Stomach (tissue), 4 donors: ENCODE data around the gene WWC2.

ENCODE experiments used
- POLR2AphosphoS5 ChIP-seq, 3 donors: sonication (generic); formaldehyde crosslinking; IDR thresholded peaks; one replicate each; pipeline ENCODE4 v1.6.1; 2016; ENCODE audit warnings: antibody characterized with exemption in 3 of 3
- TF ChIP-seq, protein P1 (sequence below), 7 experiments: fragments of 450-650 bp in 4 of 7; fragments of 200-600 bp in 3 of 7; sonication (generic) in 3 of 7; IDR thresholded peaks; one replicate each; pipeline ENCODE4 v1.5.1; 2016 to 2019; ENCODE audit warnings: antibody characterized with exemption in 7 of 7, control low read depth in 2 of 7, mild to moderate bottlenecking in 1 of 7

DNA sequence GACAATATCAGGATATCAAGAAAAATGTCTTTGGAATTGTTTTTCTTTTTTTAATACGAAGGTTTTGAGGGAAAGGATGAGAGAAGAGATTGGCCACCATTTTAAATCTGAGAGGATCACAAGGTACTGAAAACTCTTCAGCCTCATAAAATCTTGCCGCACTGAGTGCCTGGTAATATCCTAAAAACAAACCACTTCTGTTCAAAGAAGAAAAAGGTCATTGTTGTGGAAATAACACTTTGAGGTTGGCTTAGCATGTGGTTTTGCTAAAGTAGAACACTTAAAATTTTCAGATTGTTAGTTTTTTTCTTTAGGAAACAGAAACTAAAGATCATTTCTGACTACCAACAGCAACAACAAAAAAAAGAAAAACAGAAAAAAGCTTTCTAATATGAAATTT lies 222.0 kb downstream of the WWC2 start:
- TF ChIP-seq, protein P1, sequence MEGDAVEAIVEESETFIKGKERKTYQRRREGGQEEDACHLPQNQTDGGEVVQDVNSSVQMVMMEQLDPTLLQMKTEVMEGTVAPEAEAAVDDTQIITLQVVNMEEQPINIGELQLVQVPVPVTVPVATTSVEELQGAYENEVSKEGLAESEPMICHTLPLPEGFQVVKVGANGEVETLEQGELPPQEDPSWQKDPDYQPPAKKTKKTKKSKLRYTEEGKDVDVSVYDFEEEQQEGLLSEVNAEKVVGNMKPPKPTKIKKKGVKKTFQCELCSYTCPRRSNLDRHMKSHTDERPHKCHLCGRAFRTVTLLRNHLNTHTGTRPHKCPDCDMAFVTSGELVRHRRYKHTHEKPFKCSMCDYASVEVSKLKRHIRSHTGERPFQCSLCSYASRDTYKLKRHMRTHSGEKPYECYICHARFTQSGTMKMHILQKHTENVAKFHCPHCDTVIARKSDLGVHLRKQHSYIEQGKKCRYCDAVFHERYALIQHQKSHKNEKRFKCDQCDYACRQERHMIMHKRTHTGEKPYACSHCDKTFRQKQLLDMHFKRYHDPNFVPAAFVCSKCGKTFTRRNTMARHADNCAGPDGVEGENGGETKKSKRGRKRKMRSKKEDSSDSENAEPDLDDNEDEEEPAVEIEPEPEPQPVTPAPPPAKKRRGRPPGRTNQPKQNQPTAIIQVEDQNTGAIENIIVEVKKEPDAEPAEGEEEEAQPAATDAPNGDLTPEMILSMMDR (IDR thresholded peaks at IDR 0.05) = no peak
- no peak for TF ChIP-seq POLR2AphosphoS5 (IDR thresholded peaks at IDR 0.05)
